ENCODE data around the gene MYH6.

MYH6 gene

GRCh38 chr14:23404331-23404900, 3.7 kb downstream of the MYH6 start:
- H2BK12ac ChIP-seq (ENCODE audit: low read length in 2 of 2), result no peak overlapping the region
- peaks cover 46 to 72% of the 10 kb centered on the region in 2 experiments for H3K27me3 ChIP-seq (ENCODE audit: control insufficient read depth in 1 of 2, insufficient read depth in 1 of 2, low read length in 2 of 2)
- H3K18ac ChIP-seq (ENCODE audit: low read depth in 1 of 2, low read length in 2 of 2), result no peak overlapping the region
- H3K9me3 ChIP-seq (ENCODE audit: control insufficient read depth, low read length), result no peaks in the 10 kb centered on the region
- no peak for DNase-seq
- no peak overlapping the region for H2AFZ ChIP-seq (ENCODE audit: low read depth, low read length)
- no peaks in the 10 kb centered on the region for H3K4me1 ChIP-seq (ENCODE audit: control insufficient read depth, insufficient read depth, low read depth, low read length)
- no peak overlapping the region for H2BK5ac ChIP-seq (ENCODE audit: low read depth, low read length, poor library complexity, severe bottlenecking)
- H4K8ac ChIP-seq (ENCODE audit: low read length), result no peak overlapping the region
- 81% methylated on average over 14 of the region's 14 CpGs for WGBS
- no peak overlapping the region for H3K4ac ChIP-seq (ENCODE audit: low read depth in 1 of 2, low read length in 2 of 2)
- H3K14ac ChIP-seq (ENCODE audit: low read length in 2 of 2), result no peak overlapping the region
- H4K91ac ChIP-seq (ENCODE audit: low read length), result no peak overlapping the region
- no peak overlapping the region for H3K4me2 ChIP-seq (ENCODE audit: low read length, poor library complexity, severe bottlenecking)
- H3K36me3 ChIP-seq (ENCODE audit: control insufficient read depth in 1 of 2, insufficient read depth in 2 of 2, low read depth in 1 of 2, low read length in 2 of 2), result no peaks in the 10 kb centered on the region
- H2BK120ac ChIP-seq (ENCODE audit: low read depth, low read length), result no peak overlapping the region
- H3K79me1 ChIP-seq (replicated peaks; ENCODE audit: low read length, poor library complexity, severe bottlenecking), result no peaks in the 10 kb centered on the region
- no peak overlapping the region for H3K4me3 ChIP-seq (ENCODE audit: insufficient read depth in 1 of 2, low read depth in 1 of 2, low read length in 2 of 2)
- no peak overlapping the region for H2BK15ac ChIP-seq (ENCODE audit: low read depth, poor library complexity, severe bottlenecking)
- no peak overlapping the region for H3K27ac ChIP-seq (ENCODE audit: low read length, poor library complexity, severe bottlenecking)
- no peak overlapping the region for H3K23ac ChIP-seq (ENCODE audit: low read length in 2 of 2)
- H3K9ac ChIP-seq (ENCODE audit: low read length), result no peak overlapping the region
- no peak overlapping the region for H2AK5ac ChIP-seq (ENCODE audit: low read length, severe bottlenecking)

- Histone ChIP-seq H3K4ac (ENCODE audit: low read depth in 1 of 2, low read length in 2 of 2) (no peak overlapping the region), H3K4me1 (ENCODE audit: control insufficient read depth, insufficient read depth, low read depth, low read length) (no peaks in the 10 kb centered on the region), H3K23ac (ENCODE audit: low read length in 2 of 2) (no peak overlapping the region), H3K9ac (ENCODE audit: low read length) (no peak overlapping the region), H4K8ac (ENCODE audit: low read length) (no peak overlapping the region), H3K27me3 (ENCODE audit: control insufficient read depth in 1 of 2, insufficient read depth in 1 of 2, low read length in 2 of 2) (peaks cover 45 to 67% of the 10 kb centered on the region in 2 experiments), H3K4me2 (ENCODE audit: low read length, poor library complexity, severe bottlenecking) (no peak overlapping the region), H2BK5ac (ENCODE audit: low read depth, low read length, poor library complexity, severe bottlenecking) (no peak overlapping the region), H3K36me3 (ENCODE audit: control insufficient read depth in 1 of 2, insufficient read depth in 2 of 2, low read depth in 1 of 2, low read length in 2 of 2) (no peaks in the 10 kb centered on the region), H4K91ac (ENCODE audit: low read length) (no peak overlapping the region), H3K14ac (ENCODE audit: low read length in 2 of 2) (no peak overlapping the region), H2AK5ac (ENCODE audit: low read length, severe bottlenecking) (no peak overlapping the region), H2BK120ac (ENCODE audit: low read depth, low read length) (no peak overlapping the region), H2BK15ac (ENCODE audit: low read depth, poor library complexity, severe bottlenecking) (no peak overlapping the region), H2BK12ac (ENCODE audit: low read length in 2 of 2) (no peak overlapping the region), H3K4me3 (ENCODE audit: insufficient read depth in 1 of 2, low read depth in 1 of 2, low read length in 2 of 2) (no peak overlapping the region), H2AFZ (ENCODE audit: low read depth, low read length) (no peak overlapping the region), H3K27ac (ENCODE audit: low read length, poor library complexity, severe bottlenecking) (no peak overlapping the region), H3K9me3 (ENCODE audit: control insufficient read depth, low read length) (no peaks in the 10 kb centered on the region), H3K79me1 (replicated peaks; ENCODE audit: low read length, poor library complexity, severe bottlenecking) (no peaks in the 10 kb centered on the region), H3K18ac (ENCODE audit: low read depth in 1 of 2, low read length in 2 of 2) (no peak overlapping the region)
- WGBS, result 71% methylated on average over 3 of the region's 4 CpGs
- DNase-seq, result no peak
Measured at GRCh38 chr14:23403908-23404307, 4.2 kb downstream of the MYH6 start.

- Histone ChIP-seq H3K14ac (ENCODE audit: low read length in 2 of 2) (no peak overlapping the region), H3K18ac (ENCODE audit: low read depth in 1 of 2, low read length in 2 of 2) (no peak overlapping the region), H4K8ac (ENCODE audit: low read length) (no peak overlapping the region), H3K27ac (ENCODE audit: low read length, poor library complexity, severe bottlenecking) (no peak overlapping the region), H2BK120ac (ENCODE audit: low read depth, low read length) (no peak overlapping the region), H2BK12ac (ENCODE audit: low read length in 2 of 2) (no peak overlapping the region), H3K36me3 (ENCODE audit: control insufficient read depth in 1 of 2, insufficient read depth in 2 of 2, low read depth in 1 of 2, low read length in 2 of 2) (no peaks in the 10 kb centered on the region), H3K79me1 (replicated peaks; ENCODE audit: low read length, poor library complexity, severe bottlenecking) (no peaks in the 10 kb centered on the region), H3K9me3 (ENCODE audit: control insufficient read depth, low read length) (no peaks in the 10 kb centered on the region), H2BK5ac (ENCODE audit: low read depth, low read length, poor library complexity, severe bottlenecking) (no peak overlapping the region), H4K91ac (ENCODE audit: low read length) (no peak overlapping the region), H2AK5ac (ENCODE audit: low read length, severe bottlenecking) (no peak overlapping the region), H3K4me3 (ENCODE audit: insufficient read depth in 1 of 2, low read depth in 1 of 2, low read length in 2 of 2) (no peak overlapping the region), H3K4me2 (ENCODE audit: low read length, poor library complexity, severe bottlenecking) (no peak overlapping the region), H3K9ac (ENCODE audit: low read length) (no peak overlapping the region), H3K4ac (ENCODE audit: low read depth in 1 of 2, low read length in 2 of 2) (no peak overlapping the region), H2BK15ac (ENCODE audit: low read depth, poor library complexity, severe bottlenecking) (no peak overlapping the region), H3K27me3 (ENCODE audit: control insufficient read depth in 1 of 2, insufficient read depth in 1 of 2, low read length in 2 of 2) (peaks cover 41 to 63% of the 10 kb centered on the region in 2 experiments), H2AFZ (ENCODE audit: low read depth, low read length) (no peak overlapping the region), H3K4me1 (ENCODE audit: control insufficient read depth, insufficient read depth, low read depth, low read length) (no peaks in the 10 kb centered on the region), H3K23ac (ENCODE audit: low read length in 2 of 2) (no peak overlapping the region)
- no peak for DNase-seq
- 73% methylated on average over 7 of the region's 7 CpGs for WGBS
Measured at GRCh38 chr14:23403139-23403438, 5.0 kb downstream of the MYH6 start.

- Histone ChIP-seq H3K9me3 (ENCODE audit: control insufficient read depth, low read length) (no peaks in the 10 kb centered on the region), H2BK5ac (ENCODE audit: low read depth, low read length, poor library complexity, severe bottlenecking) (no peak overlapping the region), H2BK12ac (ENCODE audit: low read length in 2 of 2) (no peak overlapping the region), H3K14ac (ENCODE audit: low read length in 2 of 2) (no peak overlapping the region), H3K36me3 (ENCODE audit: control insufficient read depth in 1 of 2, insufficient read depth in 2 of 2, low read depth in 1 of 2, low read length in 2 of 2) (no peaks in the 10 kb centered on the region), H3K4ac (ENCODE audit: low read depth in 1 of 2, low read length in 2 of 2) (no peak overlapping the region), H3K27ac (ENCODE audit: low read length, poor library complexity, severe bottlenecking) (no peak overlapping the region), H2AFZ (ENCODE audit: low read depth, low read length) (no peak overlapping the region), H4K91ac (ENCODE audit: low read length) (no peak overlapping the region), H3K4me2 (ENCODE audit: low read length, poor library complexity, severe bottlenecking) (no peak overlapping the region), H3K18ac (ENCODE audit: low read depth in 1 of 2, low read length in 2 of 2) (no peak overlapping the region), H3K9ac (ENCODE audit: low read length) (no peak overlapping the region), H2BK120ac (ENCODE audit: low read depth, low read length) (no peak overlapping the region), H3K79me1 (replicated peaks; ENCODE audit: low read length, poor library complexity, severe bottlenecking) (no peaks in the 10 kb centered on the region), H3K23ac (ENCODE audit: low read length in 2 of 2) (peak overlapping the region in 1 of 2 experiments; percentile 24), H2AK5ac (ENCODE audit: low read length, severe bottlenecking) (no peak overlapping the region), H3K27me3 (ENCODE audit: control insufficient read depth in 1 of 2, insufficient read depth in 1 of 2, low read length in 2 of 2) (peaks cover 37 to 63% of the 10 kb centered on the region in 2 experiments), H3K4me1 (ENCODE audit: control insufficient read depth, insufficient read depth, low read depth, low read length) (no peaks in the 10 kb centered on the region), H2BK15ac (ENCODE audit: low read depth, poor library complexity, severe bottlenecking) (no peak overlapping the region), H4K8ac (ENCODE audit: low read length) (no peak overlapping the region), H3K4me3 (ENCODE audit: insufficient read depth in 1 of 2, low read depth in 1 of 2, low read length in 2 of 2) (no peak overlapping the region)
- DNase-seq, result no peak
- 55% methylated on average over 23 of the region's 25 CpGs for WGBS
Measured at GRCh38 chr14:23402296-23403138, 5.6 kb downstream of the MYH6 start.
